Measurements from ENCODE around the gene TPD52L1.

TPD52L1 gene

GRCh38 chr6:125306756-125307149 lies 153.2 kb downstream of the TPD52L1 start:
- TF ChIP-seq REST (IDR thresholded peaks at IDR 0.05; ENCODE audit: insufficient read depth in 1 of 2, low read depth in 2 of 2, low read length in 2 of 2): no peak
- TF ChIP-seq SIN3A (IDR thresholded peaks at IDR 0.05; ENCODE audit: borderline replicate concordance, insufficient read depth, low read length): no peak
- no peak for TF ChIP-seq TAF1 (IDR thresholded peaks at IDR 0.05; ENCODE audit: borderline replicate concordance, insufficient read depth, low read length)
- no peak for TF ChIP-seq FOXP2 (optimal IDR thresholded peaks at IDR 0.05; ENCODE audit: borderline replicate concordance, extremely low read depth, extremely low read length, insufficient read depth)
- TF ChIP-seq POLR2AphosphoS5 (IDR thresholded peaks at IDR 0.05; ENCODE audit: low read depth, low read length): no peak

- TF ChIP-seq TAF1 (IDR thresholded peaks at IDR 0.05; ENCODE audit: borderline replicate concordance, insufficient read depth, low read length) (no peak), FOXP2 (optimal IDR thresholded peaks at IDR 0.05; ENCODE audit: borderline replicate concordance, extremely low read depth, extremely low read length, insufficient read depth) (no peak), REST (IDR thresholded peaks at IDR 0.05; ENCODE audit: insufficient read depth in 1 of 2, low read depth in 2 of 2, low read length in 2 of 2) (no peak), SIN3A (IDR thresholded peaks at IDR 0.05; ENCODE audit: borderline replicate concordance, insufficient read depth, low read length) (no peak), POLR2AphosphoS5 (IDR thresholded peaks at IDR 0.05; ENCODE audit: low read depth, low read length) (no peak)
Measured at GRCh38 chr6:125307150-125307838, 153.7 kb downstream of the TPD52L1 start.

GRCh38 chr6:125307964-125308615 lies 154.5 kb downstream of the TPD52L1 start:
- no peak for TF ChIP-seq SIN3A (IDR thresholded peaks at IDR 0.05; ENCODE audit: borderline replicate concordance, insufficient read depth, low read length)

DNA sequence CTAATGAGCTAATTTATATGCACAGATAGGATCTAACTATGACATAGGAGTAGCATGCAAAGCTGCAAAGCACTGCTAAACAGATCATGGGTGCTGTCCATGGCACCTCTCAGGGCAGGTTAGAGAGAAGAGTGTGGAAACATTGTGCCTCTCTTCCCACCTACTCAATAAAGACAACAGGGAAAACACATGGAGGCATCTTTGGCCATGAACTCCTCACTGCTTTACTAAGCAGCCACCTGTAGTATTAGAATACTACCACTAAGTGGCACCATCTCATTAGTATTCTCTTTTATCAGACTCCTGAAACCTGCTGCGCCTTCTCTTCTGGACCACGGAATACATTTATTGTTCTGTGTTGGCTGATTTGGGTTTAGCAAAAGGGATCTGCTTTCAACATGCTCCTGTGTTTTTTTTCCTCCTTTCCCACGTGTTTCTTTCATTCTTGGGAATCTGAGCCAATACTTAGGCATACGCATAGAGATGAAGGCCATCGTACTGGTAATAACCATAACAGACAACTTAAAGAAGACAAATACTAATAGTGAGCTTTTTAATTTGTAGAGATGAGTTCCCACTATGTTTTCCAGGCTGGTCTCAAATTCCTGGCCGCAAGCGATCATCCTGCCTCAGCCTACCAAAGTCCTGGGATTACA lies 157.5 kb downstream of the TPD52L1 start:
- no peak for TF ChIP-seq SIN3A (IDR thresholded peaks at IDR 0.05; ENCODE audit: borderline replicate concordance, insufficient read depth, low read length)
- no peak for TF ChIP-seq TAF1 (IDR thresholded peaks at IDR 0.05; ENCODE audit: borderline replicate concordance, insufficient read depth, low read length)
- TF ChIP-seq FOXP2 (optimal IDR thresholded peaks at IDR 0.05; ENCODE audit: borderline replicate concordance, extremely low read depth, extremely low read length, insufficient read depth): no peak
- no peak for TF ChIP-seq POLR2AphosphoS5 (IDR thresholded peaks at IDR 0.05; ENCODE audit: low read depth, low read length)
- TF ChIP-seq REST (IDR thresholded peaks at IDR 0.05; ENCODE audit: insufficient read depth in 1 of 2, low read depth in 2 of 2, low read length in 2 of 2): no peak

DNA sequence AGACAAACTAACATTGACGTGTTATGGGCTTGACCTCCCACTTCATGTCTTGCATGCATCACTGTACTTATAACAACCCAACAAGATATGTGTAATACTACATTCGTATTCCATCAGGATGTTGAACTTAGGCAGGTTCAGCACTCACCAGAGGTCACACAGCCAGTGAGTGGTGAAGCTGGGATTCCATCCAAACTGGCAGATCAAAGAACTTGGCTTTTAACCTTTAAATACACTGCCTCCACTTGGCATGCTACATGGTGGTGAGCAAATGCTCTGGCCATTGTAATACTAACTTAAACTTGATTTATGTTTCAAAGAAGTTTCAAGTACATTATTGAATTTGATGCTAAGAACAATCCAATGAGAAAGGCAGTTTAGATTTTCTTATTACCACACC lies 158.9 kb downstream of the TPD52L1 start:
- TF ChIP-seq FOXP2 (optimal IDR thresholded peaks at IDR 0.05; ENCODE audit: borderline replicate concordance, extremely low read depth, extremely low read length, insufficient read depth) (no peak), SIN3A (IDR thresholded peaks at IDR 0.05; ENCODE audit: borderline replicate concordance, insufficient read depth, low read length) (no peak), POLR2AphosphoS5 (IDR thresholded peaks at IDR 0.05; ENCODE audit: low read depth, low read length) (no peak), REST (IDR thresholded peaks at IDR 0.05; ENCODE audit: insufficient read depth in 1 of 2, low read depth in 2 of 2, low read length in 2 of 2) (no peak), TAF1 (IDR thresholded peaks at IDR 0.05; ENCODE audit: borderline replicate concordance, insufficient read depth, low read length) (no peak)
